Calu3 (cell line): ENCODE results near the gene TTC16. TPM values are rescaled to one million over a fixed set of nuclear protein-coding genes. Genes with fewer than 3 reads are reported as not detected.

Experiments used
- BruUV-seq: library from RNA; stranded (reverse); fragments of 400-500 nt; replicated peaks from 2 replicates; lab custom pipeline; 2021; lab: Mats Ljungman, UMichigan
- CTCF ChIA-PET: fragments of 300-600 bp; sonication (Branson Sonifier 250); formaldehyde crosslinking; loops from one replicate; lab custom pipeline; 2022; ENCODE audit warnings: antibody characterized with exemption; lab: Charles Lee
- DNase-seq: peaks from one replicate; pipeline ENCODE4 v3.0.0; 2022
- H3K27ac Mint-ChIP-seq: one replicate; pipeline ENCODE4 v1.8.0; 2022; ENCODE audit warnings: mixed read lengths; ENCODE audit not compliant: unreplicated experiment
- H3K27me3 Mint-ChIP-seq: one replicate; pipeline ENCODE4 v1.8.0; 2022; ENCODE audit warnings: mixed read lengths; ENCODE audit not compliant: unreplicated experiment
- H3K36me3 Mint-ChIP-seq: one replicate; pipeline ENCODE4 v1.8.0; 2022; ENCODE audit warnings: mild to moderate bottlenecking, moderate library complexity, mixed read lengths; ENCODE audit not compliant: insufficient read depth, unreplicated experiment
- H3K4me1 Mint-ChIP-seq: one replicate; pipeline ENCODE4 v1.8.0; 2022; ENCODE audit warnings: mild to moderate bottlenecking, low read depth, mixed read lengths; ENCODE audit not compliant: unreplicated experiment
- H3K4me3 Mint-ChIP-seq: one replicate; pipeline ENCODE4 v1.8.0; 2022; ENCODE audit warnings: mild to moderate bottlenecking, low read depth, moderate library complexity, mixed read lengths; ENCODE audit not compliant: unreplicated experiment
- H3K9me3 Mint-ChIP-seq: one replicate; pipeline ENCODE4 v1.8.0; 2022; ENCODE audit warnings: low read depth, mixed read lengths; ENCODE audit not compliant: unreplicated experiment
- intact Hi-C: fragments of 100-400 bp; cut with micrococcal nuclease; formaldehyde crosslinking; loops from one replicate; pipeline ENCODE4 v1.10.0; 2022; ENCODE audit not compliant: unreplicated experiment
- total RNA-seq: library from RNA; stranded (reverse); gene quantifications from 2 replicates; pipeline ENCODE4 v1.2.3, GENCODE V29; 2022
- TF ChIP-seq, protein P1 (sequence below): fragments of 200-600 bp; IDR thresholded peaks from one replicate; pipeline ENCODE4 v1.8.0; 2022; ENCODE audit warnings: antibody characterized with exemption; ENCODE audit not compliant: unreplicated experiment

TTC16 gene
- total RNA-seq, 1 experiment from 2014 or later: not detected

DNA sequence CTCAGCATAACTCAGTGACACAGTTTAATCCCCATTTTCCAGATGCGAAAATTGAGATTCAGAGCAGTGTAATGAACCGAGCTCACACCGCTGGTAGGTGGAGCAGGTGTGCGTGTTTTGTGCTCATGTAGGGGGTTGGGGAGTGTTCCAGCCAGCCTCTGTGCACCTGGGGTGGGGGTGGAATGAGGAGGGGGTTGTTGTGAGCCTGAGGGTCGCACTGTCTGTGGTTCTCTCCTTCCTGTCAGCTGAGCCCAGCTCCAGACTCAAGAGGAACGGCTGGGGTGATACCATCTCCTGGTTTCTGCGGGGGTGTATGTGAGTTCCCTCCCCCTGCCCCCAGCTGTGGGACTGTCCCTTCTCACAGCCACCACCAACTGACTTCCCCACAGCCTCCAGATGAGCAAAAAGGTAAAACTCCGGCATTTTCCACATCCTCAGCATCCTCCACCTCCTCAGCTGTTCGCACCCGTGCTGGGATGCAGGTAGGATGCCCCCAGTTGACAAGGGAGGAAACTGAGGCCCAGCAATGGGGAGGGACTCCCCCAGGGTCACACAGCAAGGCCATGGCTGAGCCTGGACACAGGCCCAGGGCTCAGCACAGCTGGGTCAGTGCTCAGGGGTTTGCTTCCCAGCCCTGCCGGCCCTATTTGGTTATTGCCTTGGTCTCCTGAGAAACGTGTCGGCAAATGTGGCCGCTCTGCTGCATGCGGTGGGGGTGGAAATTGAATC, 60.5 kb downstream of the TTC16 start:
- Mint-ChIP-seq H3K4me3 (no peak overlapping the region), H3K9me3 (no peaks in the 10 kb centered on the region), H3K27me3 (peaks cover 30% of the 10 kb centered on the region), H3K27ac (no peak overlapping the region), H3K36me3 (peaks cover 2% of the 10 kb centered on the region), H3K4me1 (no peaks in the 10 kb centered on the region)
- TF ChIP-seq, protein P1, sequence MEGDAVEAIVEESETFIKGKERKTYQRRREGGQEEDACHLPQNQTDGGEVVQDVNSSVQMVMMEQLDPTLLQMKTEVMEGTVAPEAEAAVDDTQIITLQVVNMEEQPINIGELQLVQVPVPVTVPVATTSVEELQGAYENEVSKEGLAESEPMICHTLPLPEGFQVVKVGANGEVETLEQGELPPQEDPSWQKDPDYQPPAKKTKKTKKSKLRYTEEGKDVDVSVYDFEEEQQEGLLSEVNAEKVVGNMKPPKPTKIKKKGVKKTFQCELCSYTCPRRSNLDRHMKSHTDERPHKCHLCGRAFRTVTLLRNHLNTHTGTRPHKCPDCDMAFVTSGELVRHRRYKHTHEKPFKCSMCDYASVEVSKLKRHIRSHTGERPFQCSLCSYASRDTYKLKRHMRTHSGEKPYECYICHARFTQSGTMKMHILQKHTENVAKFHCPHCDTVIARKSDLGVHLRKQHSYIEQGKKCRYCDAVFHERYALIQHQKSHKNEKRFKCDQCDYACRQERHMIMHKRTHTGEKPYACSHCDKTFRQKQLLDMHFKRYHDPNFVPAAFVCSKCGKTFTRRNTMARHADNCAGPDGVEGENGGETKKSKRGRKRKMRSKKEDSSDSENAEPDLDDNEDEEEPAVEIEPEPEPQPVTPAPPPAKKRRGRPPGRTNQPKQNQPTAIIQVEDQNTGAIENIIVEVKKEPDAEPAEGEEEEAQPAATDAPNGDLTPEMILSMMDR: no peak
- intact Hi-C loops: no loop called here
- CTCF ChIA-PET: no interaction called here
- BruUV-seq: no TSS peak
- no peak for DNase-seq

DNA sequence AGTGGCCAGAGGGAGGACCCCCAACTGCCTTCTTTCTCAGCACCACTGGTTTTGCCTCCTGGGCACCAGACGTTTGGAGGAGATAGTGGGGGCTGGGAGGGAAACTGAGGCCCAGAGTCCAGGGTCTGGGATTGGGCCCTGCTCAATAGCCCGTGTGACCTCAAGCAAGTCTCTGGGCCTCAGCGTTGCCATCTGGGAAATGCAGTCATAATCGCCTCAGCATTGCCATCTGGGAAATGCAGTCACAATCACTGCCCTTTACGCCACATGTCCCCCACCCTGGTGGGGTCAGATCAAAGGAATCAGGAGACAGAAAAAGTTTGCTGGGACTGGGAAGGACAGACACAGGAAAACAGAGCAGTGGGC, 61.0 kb downstream of the TTC16 start:
- Mint-ChIP-seq H3K36me3 (no peaks in the 10 kb centered on the region), H3K27ac (no peak overlapping the region), H3K9me3 (no peaks in the 10 kb centered on the region), H3K27me3 (peaks cover 30% of the 10 kb centered on the region), H3K4me1 (no peaks in the 10 kb centered on the region), H3K4me3 (no peak overlapping the region)
- TF ChIP-seq, protein P1: no peak
- CTCF ChIA-PET: no interaction called here
- DNase-seq: no peak
- intact Hi-C loops: no loop called here
- no TSS peak for BruUV-seq

DNA sequence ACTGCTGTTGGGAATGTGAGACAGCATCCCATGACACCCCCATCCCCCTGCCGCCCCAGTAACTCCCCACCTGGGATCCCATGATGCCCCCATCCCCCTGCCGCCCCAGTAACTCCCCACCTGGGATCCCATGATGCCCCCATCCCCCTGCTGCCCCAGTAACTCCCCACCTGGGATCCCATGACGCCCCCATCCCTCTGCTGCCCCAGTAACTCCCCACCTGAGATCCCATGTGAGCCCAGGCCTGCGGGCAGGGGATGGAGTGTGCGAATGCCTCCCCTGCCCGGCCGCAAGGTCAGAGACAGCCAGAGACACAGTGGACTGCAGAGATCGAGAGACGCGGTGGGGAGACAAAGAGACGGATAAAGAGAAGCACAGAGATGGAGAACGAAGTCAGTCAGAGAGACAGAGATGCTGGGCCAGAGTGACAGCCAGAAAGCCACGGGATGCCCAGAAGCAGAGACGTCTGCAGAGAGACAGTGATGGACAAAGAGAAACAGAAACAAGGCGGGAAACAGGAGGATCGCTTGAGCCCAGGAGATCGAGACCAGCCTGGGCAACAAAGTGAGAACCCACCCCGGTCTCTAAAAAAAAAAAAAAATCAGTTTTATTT, 61.6 kb downstream of the TTC16 start:
- TF ChIP-seq, protein P1: no peak
- Mint-ChIP-seq H3K36me3 (no peaks in the 10 kb centered on the region), H3K4me3 (no peak overlapping the region), H3K4me1 (no peaks in the 10 kb centered on the region), H3K27ac (no peak overlapping the region), H3K27me3 (peaks cover 30% of the 10 kb centered on the region), H3K9me3 (no peaks in the 10 kb centered on the region)
- no TSS peak for BruUV-seq
- intact Hi-C loops: no loop called here
- DNase-seq: no peak
- CTCF ChIA-PET: no interaction called here

DNA sequence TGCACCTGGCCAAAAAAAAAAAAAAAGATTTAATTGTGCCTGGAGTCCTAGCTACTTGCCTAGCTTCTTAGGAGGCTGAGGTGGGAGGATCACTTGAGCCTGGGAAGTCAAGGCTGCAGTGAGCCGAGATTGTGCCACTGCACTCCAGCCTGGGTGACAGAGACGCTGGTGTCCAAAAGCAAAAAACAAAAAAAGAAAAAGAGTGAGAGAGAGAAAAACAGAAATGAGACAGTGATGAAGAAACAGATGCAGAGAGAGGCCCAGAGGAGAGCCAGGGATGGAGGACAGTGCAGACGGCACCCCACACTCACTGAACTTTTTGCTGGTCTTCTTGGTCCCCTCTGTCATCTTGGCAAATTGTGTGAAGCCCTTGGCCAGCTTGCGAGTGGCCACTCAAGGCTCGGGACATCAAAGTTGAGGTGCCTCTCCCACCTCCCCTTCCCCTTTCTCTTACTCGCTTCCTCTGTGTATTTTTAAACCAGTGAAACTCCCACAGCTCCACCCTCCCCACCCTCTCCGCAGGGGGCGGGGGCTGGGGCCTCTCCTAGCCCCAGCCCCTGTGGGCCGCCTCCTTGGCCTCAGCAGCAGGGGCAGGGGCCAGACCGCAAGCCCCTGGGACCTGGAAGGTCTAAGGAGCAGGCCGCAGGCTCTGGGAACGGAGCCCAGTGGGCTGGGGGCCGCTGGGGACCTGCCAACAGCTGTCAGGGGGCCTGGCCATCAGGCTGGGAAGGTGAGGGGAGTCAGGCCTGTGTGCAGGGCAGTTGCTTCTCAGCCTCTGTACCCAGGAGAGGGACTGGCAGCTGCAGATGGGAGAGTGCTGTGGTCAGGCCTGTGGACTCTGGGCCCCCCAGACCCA, 62.6 kb downstream of the TTC16 start, which contains the start of gene SH2D3C:
Gene SH2D3C (minus strand): TSS at position 387 of the 856 bp plus-strand sequence. CDS start 39 bp downstream, at position 348.
- H3K4me1 Mint-ChIP-seq: no peaks in the 10 kb centered on the region

More for the DNA sequence above, 62.6 kb downstream of the TTC16 start, which contains the start of gene SH2D3C:
- no TSS peak for BruUV-seq
- DNase-seq: no peak
- Mint-ChIP-seq H3K27ac (no peak within 1 kb of the TSS), H3K27me3 (peaks cover 27% of the 10 kb centered on the region), H3K4me3 (no peak within 1 kb of the TSS), H3K9me3 (no peaks in the 10 kb centered on the region), H3K36me3 (no peaks in the 10 kb centered on the region)
- intact Hi-C loops: no loop called here
- TF ChIP-seq, protein P1: no peak
- CTCF ChIA-PET: interaction anchor here (0.6 kb wide), 1 partner anchor 309 kb away, joined by 4 read pairs; no protein-coding TSS in a partner anchor
